Aorta (tissue), 5 donors: ENCODE results near the gene LRFN4. TPM values are rescaled to one million over a fixed set of nuclear protein-coding genes. Genes with fewer than 3 reads are reported as not detected.

ENCODE experiments used
- ATAC-seq: fragments of 200-7000 bp; cut with Tn5 transposase; one replicate; pipeline ENCODE4 v1.9.1; 2022; ENCODE audit warnings: moderate library complexity; ENCODE audit not compliant: low FRiP score
- DNase-seq, 2 donors: peaks; one replicate each; pipeline ENCODE4 v3.0.0-alpha.2; 2020
- H3K27ac ChIP-seq, 2 donors: one replicate each; pipeline ENCODE4 v1.5.1; 2013; ENCODE audit warnings: low read length in 2 of 2, mild to moderate bottlenecking in 2 of 2, moderate library complexity in 2 of 2, control low read depth in 1 of 2, inconsistent platforms in 1 of 2, low read depth in 1 of 2
- H3K27me3 ChIP-seq, 2 donors: one replicate each; pipeline ENCODE4 v1.6.1; 2013; ENCODE audit warnings: control low read depth in 1 of 2, low read length in 1 of 2, mild to moderate bottlenecking in 1 of 2, moderate library complexity in 1 of 2; ENCODE audit not compliant: insufficient read depth in 2 of 2, control insufficient read depth in 1 of 2
- H3K36me3 ChIP-seq, 2 donors: one replicate each; pipeline ENCODE4 v1.6.1; 2013; ENCODE audit warnings: control low read depth in 1 of 2, low read length in 1 of 2, mild to moderate bottlenecking in 1 of 2; ENCODE audit not compliant: insufficient read depth in 2 of 2, control insufficient read depth in 1 of 2
- H3K4me1 ChIP-seq, 2 donors: one replicate each; pipeline ENCODE4 v1.6.1; 2013; ENCODE audit warnings: low read length in 2 of 2, control low read depth in 1 of 2, mild to moderate bottlenecking in 1 of 2, moderate library complexity in 1 of 2; ENCODE audit not compliant: insufficient read depth in 2 of 2, control insufficient read depth in 1 of 2
- H3K4me3 ChIP-seq, 2 donors: one replicate each; pipeline ENCODE4 v1.5.1; 2013; ENCODE audit warnings: low read length in 2 of 2, control low read depth in 1 of 2, mild to moderate bottlenecking in 1 of 2
- H3K9me3 ChIP-seq: one replicate; pipeline ENCODE4 v1.6.1; 2013; ENCODE audit warnings: mild to moderate bottlenecking, low read length; ENCODE audit not compliant: control insufficient read depth
- WGBS, 2 donors: extraction: QIAGEN DNeasy Blood & Tissue Kit; methylation state at CpG; one replicate each; pipeline ENCODE4 v1.1.7; 2013; 5-methylcytosine and 5-hydroxymethylcytosine counted together
- intact Hi-C, 2 donors: fragments of 100-400 bp; cut with DNase I; formaldehyde crosslinking; loops; one replicate each; pipeline versions ENCODE4 v1.14.2 to v1.15.0; 2022
- polyA plus RNA-seq, 2 donors: library from polyadenylated mRNA; stranded (reverse); fragments of 200-250 nt; gene quantifications; one replicate each; pipeline ENCODE4 v1.2.3, GENCODE V29; 2013
- total RNA-seq, 2 donors: library from RNA; stranded (reverse); fragmentation: NEBNext Ultra II Directional; extraction: Animal tissue kit (Norgen Biotek cat#: 25700); gene quantifications; one replicate each; pipeline ENCODE4 v1.2.1, GENCODE V29; 2021
- donor health status: healthy with polysubstance abuse.
- donor health status: Bipolar disorder and iron deficiency.
- donor health status: DM: no; HTN: no; CAD: no.
- donor health status: DM: no; HTN: no; CAD: no.
- donor health status: DM: yes; HTN: yes; CAD: no.

LRFN4 gene
- total and polyA plus RNA-seq, 4 donors: 4.4 to 13.8 (median 9.8) TPM

DNA sequence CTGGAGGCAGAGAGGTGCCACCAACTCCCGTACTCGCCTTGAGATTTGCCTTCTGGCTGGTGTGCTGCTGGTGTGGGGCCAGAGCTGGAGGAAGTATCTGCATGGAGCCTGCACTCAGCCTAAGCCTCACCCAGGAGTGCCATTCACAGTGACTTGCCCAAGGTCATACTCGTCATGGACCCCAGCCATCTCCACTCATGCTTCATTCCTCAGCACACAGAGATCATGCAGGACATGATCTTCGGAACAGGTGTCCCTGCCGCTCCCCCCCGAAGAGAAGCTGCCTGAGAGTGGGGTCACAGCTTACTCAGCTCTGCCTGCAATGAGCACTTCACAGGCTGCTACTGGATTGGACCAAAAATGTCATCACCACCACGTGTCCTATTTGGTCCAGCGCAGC, 52.3 kb downstream of the LRFN4 start:
- Histone ChIP-seq H3K27ac (no peak overlapping the region), H3K4me3 (no peak overlapping the region), H3K9me3 (no peaks in the 10 kb centered on the region), H3K27me3 (no peaks in the 10 kb centered on the region), H3K4me1 (no peaks in the 10 kb centered on the region), H3K36me3 (no peaks in the 10 kb centered on the region)
- DNase-seq (peak in 1 of 2 donors; percentile 63), ATAC-seq (no peak)
- intact Hi-C loops: no loop called here
- 94 to 96% methylated on average over 8 of the region's 8 CpGs for WGBS, 2 donors

DNA sequence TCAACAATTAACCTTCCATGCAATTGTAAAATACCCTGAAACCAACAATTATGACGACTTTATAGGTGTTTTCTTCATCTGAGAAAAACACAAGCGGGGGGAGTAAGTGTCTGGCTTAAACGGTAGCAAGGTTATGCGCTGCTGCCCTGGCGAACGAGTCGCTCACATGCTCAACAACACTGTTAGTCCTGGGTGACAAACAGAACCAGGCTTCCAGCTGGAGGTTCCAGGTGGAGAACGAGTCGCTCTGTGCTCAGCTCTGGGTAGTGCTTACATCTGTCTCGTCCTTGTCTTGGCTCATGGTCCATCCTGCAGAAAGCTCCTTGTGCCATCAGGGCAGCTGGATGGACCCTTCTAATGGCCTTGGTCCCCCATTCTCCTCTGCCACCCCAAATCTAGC, 53.2 kb downstream of the LRFN4 start:
- no peak for ATAC-seq
- no peak overlapping the region for H3K4me3 ChIP-seq
- H3K36me3 ChIP-seq: no peaks in the 10 kb centered on the region
- peak in 1 of 2 donors; percentile 14 for DNase-seq
- H3K27ac ChIP-seq: no peak overlapping the region
- WGBS, 2 donors: 91 to 93% methylated on average over 10 of the region's 10 CpGs
- no peaks in the 10 kb centered on the region for H3K9me3 ChIP-seq
- intact Hi-C loops: no loop called here
- H3K27me3 ChIP-seq: no peaks in the 10 kb centered on the region
- H3K4me1 ChIP-seq: no peaks in the 10 kb centered on the region

Other genes starting within 250 kb of the LRFN4 start
- 10 to 100 TPM; 66.3 to 66.7 TPM for gene RBM14, start 240.4 kb upstream of the LRFN4 start, total RNA-seq
- gene RBM14, start 240.4 kb upstream of the LRFN4 start, polyA plus RNA-seq: 10 to 100 TPM; 11.4 to 41.4 TPM
- gene RBM4, start 218.4 kb upstream of the LRFN4 start, total RNA-seq: 10 to 100 TPM; 86.9 to 98.1 TPM
- gene RBM4, start 218.4 kb upstream of the LRFN4 start, polyA plus RNA-seq: 10 to 100 TPM; 78.6 to 91.1 TPM
- gene RBM4B, start 179.2 kb upstream of the LRFN4 start, total RNA-seq: 10 to 100 TPM in 1 of 2 donors, 1 to 10 TPM in 1; 9.2 to 16.5 TPM
- 10 to 100 TPM in 1 of 2 donors, 1 to 10 TPM in 1; 7.3 to 12.3 TPM for gene RBM4B, start 179.2 kb upstream of the LRFN4 start, polyA plus RNA-seq
- gene SPTBN2, start 127.8 kb upstream of the LRFN4 start, total RNA-seq: 10 to 100 TPM in 1 of 2 donors, 1 to 10 TPM in 1; 1.7 to 16.5 TPM
- under 1 TPM; under 0.01 to 0.08 TPM for gene SPTBN2, start 127.8 kb upstream of the LRFN4 start, polyA plus RNA-seq
- gene RCE1, start 13.6 kb upstream of the LRFN4 start, total RNA-seq: 10 to 100 TPM; 11.7 to 14.6 TPM
- 10 to 100 TPM; 14.5 to 23.5 TPM for gene RCE1, start 13.6 kb upstream of the LRFN4 start, polyA plus RNA-seq
- gene PC, start 101.3 kb downstream of the LRFN4 start, total RNA-seq: 10 to 100 TPM; 12.6 to 15.9 TPM
- 10 to 100 TPM; 13.6 to 22.7 TPM for gene PC, start 101.3 kb downstream of the LRFN4 start, polyA plus RNA-seq
- gene C11orf86, start 118.2 kb downstream of the LRFN4 start, total RNA-seq: not detected
- gene C11orf86, start 118.2 kb downstream of the LRFN4 start, polyA plus RNA-seq: 10 to 100 TPM in 1 of 2 donors, under 1 TPM in 1; 0.10 to 54.8 TPM
- gene SYT12, start 166.1 kb downstream of the LRFN4 start, total RNA-seq: 1 to 10 TPM; 4.7 to 5.5 TPM
- 1 to 10 TPM; 1.4 to 3.8 TPM for gene SYT12, start 166.1 kb downstream of the LRFN4 start, polyA plus RNA-seq
- 10 to 100 TPM; 19.4 to 20.1 TPM for gene RHOD, start 199.8 kb downstream of the LRFN4 start, total RNA-seq
- 10 to 100 TPM; 28.4 to 33.6 TPM for gene RHOD, start 199.8 kb downstream of the LRFN4 start, polyA plus RNA-seq